A375 (cell line): ENCODE measurements around the gene CEACAM8. TPM values are rescaled to one million over a fixed set of nuclear protein-coding genes. Genes with fewer than 3 reads are reported as not detected.

ENCODE experiments used
- total RNA-seq: library from RNA; depleted of rRNA; stranded (reverse); fragments of >200 nt; shearing (Covaris generic); gene quantifications from 2 replicates; pipeline ENCODE4 v1.2.3, GENCODE V29; 2014; rRNA removed

CEACAM8 gene
- not detected in 2 replicates for total RNA-seq

DNA sequence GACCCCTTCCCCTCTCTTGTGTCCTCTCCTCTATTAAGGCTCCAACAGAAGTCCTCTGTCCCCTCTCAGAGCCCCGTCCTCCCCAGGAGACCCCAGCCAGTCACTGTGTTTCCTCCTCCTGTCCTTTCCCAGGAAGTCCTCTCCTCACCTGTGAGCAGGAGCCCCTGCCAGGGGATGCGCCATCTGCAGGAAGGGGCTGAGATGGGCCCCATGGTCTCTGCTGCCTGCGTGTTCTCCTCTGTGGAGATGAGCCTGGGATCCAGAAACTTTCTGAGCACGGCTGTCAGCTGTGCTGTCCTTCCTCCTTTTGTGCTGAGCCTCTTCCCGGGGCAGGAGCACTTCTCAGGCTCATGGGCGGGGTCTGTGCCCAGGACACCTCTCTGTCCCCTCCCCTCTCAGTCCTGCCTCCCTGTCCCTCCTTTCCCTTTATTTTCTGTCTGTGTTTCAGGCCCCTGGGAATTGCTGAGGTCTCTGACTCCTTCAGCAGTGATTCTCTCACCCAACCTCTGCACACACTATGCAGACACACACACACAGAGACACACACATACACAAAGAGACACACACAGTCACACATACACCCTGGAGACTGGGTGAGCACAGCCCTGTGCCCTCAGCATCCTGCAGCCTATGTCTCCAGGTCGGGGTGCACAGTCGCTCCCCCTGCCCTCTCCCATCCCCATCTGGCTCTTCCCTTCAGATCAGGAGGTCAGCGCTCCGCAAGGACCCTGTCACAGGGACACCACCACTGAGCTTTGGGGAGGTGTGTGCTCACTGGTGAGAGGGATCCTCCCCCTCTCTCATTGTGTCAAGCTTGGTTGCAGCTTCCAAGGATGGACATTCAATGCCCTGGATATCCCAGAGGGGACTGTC is at the start of gene CEACAM8:
CEACAM8 (minus strand) TSS at position 308 of the 873 bp plus-strand sequence; CDS start at position 212, 96 bp downstream.

Other genes with a start within 250 kb of the CEACAM8 start
- gene CNFN, start 204.6 kb downstream of the CEACAM8 start, total RNA-seq = 0.80 and 5.1 TPM in 2 replicates
- gene LIPE, start 167.5 kb downstream of the CEACAM8 start, total RNA-seq = 3.7 and 3.9 TPM in 2 replicates
- gene CXCL17, start 152.0 kb downstream of the CEACAM8 start, total RNA-seq = 0.45 TPM in 1 of 2 replicates, not detected in the other
- 0.30 and 0.34 TPM in 2 replicates for gene CEACAM1, start 66.4 kb downstream of the CEACAM8 start, total RNA-seq
- not detected in 2 replicates for gene PSG3, start 145.6 kb upstream of the CEACAM8 start, total RNA-seq
- not detected in 2 replicates for gene PSG8, start 170.8 kb upstream of the CEACAM8 start, total RNA-seq